K562 (cell line): Measurements from ENCODE around the gene PIGV. TPM values are rescaled to one million over a fixed set of nuclear protein-coding genes. Genes with fewer than 3 reads are reported as not detected.
A peak's percentile ranks its signal among the peaks of the same experiment; 100 is the strongest.

Source experiments
- ATF4 ChIP-seq: fragments of 450-650 bp; formaldehyde crosslinking; IDR thresholded peaks from 2 replicates; pipeline ENCODE4 v1.4.0; 2022; ENCODE audit warnings: mild to moderate bottlenecking, moderate library complexity
- CTCF ChIP-seq, 3 experiments: IDR thresholded peaks in 2 of 3; conservative IDR thresholded peaks in 1 of 3; 2 replicates each; pipeline ENCODE4 v1.5.1; 2011 to 2012; ENCODE audit warnings: low read length in 3 of 3, mild to moderate bottlenecking in 3 of 3, control low read depth in 2 of 3, improper control_type of control experiment in 1 of 3, inconsistent platforms in 1 of 3, low read depth in 1 of 3, mixed read lengths in 1 of 3, moderate library complexity in 1 of 3; ENCODE audit not compliant: insufficient read depth in 2 of 3
- DDX20 ChIP-seq: fragments of 450-650 bp; IDR thresholded peaks from 2 replicates; pipeline ENCODE4 v1.6.1; 2016; ENCODE audit warnings: missing genetic modification characterization, low read depth, mild to moderate bottlenecking, missing compliant biosample characterization, moderate library complexity
- DNMT1 ChIP-seq: fragments of 450-650 bp; IDR thresholded peaks from 2 replicates; pipeline ENCODE4 v1.6.1; 2016; ENCODE audit warnings: antibody characterized with exemption, mild to moderate bottlenecking
- E2F4 ChIP-seq: sonication (generic); formaldehyde crosslinking; IDR thresholded peaks from 2 replicates; pipeline ENCODE4 v1.8.0; 2022; ENCODE audit warnings: mild to moderate bottlenecking, low read depth, missing genetic modification reagents
- ESRRA ChIP-seq: fragments of 450-650 bp; IDR thresholded peaks from 2 replicates; pipeline ENCODE4 v1.6.1; 2014; ENCODE audit warnings: low read depth, mild to moderate bottlenecking, moderate library complexity, borderline replicate concordance
- FOXA3 ChIP-seq, 2 experiments: fragments of 450-650 bp in 1 of 2; sonication (generic) in 1 of 2; formaldehyde crosslinking; IDR thresholded peaks in 1 of 2; conservative IDR thresholded peaks in 1 of 2; 2 replicates each; pipeline versions ENCODE4 v1.4.0 to v1.8.0; 2020 to 2022; ENCODE audit warnings: mild to moderate bottlenecking in 2 of 2, missing genetic modification reagents in 1 of 2
- GABPB1 ChIP-seq: sonication (generic); formaldehyde crosslinking; IDR thresholded peaks from 2 replicates; pipeline ENCODE4 v1.8.0; 2022; ENCODE audit warnings: mild to moderate bottlenecking, missing genetic modification reagents
- GABPB2 ChIP-seq: fragments of 250-450 bp; sonication (Bioruptor Pico); conservative IDR thresholded peaks from 2 replicates; pipeline ENCODE4 v1.5.1; 2021; ENCODE audit warnings: mild to moderate bottlenecking
- HDAC6 ChIP-seq: IDR thresholded peaks from 2 replicates; pipeline ENCODE4 v1.6.1; 2012; ENCODE audit warnings: low read depth, mild to moderate bottlenecking, control low read depth, inconsistent platforms, low read length, moderate library complexity
- KAT8 ChIP-seq: fragments of 450-650 bp; IDR thresholded peaks from 2 replicates; pipeline ENCODE4 v1.6.1; 2016; ENCODE audit warnings: low read depth, mild to moderate bottlenecking
- KLF6 ChIP-seq: fragments of 250-450 bp; sonication (Bioruptor Pico); IDR thresholded peaks from 2 replicates; pipeline ENCODE4 v1.4.0; 2020; ENCODE audit warnings: mild to moderate bottlenecking, moderate library complexity, borderline replicate concordance
- MAX ChIP-seq: sonication (generic); formaldehyde crosslinking; IDR thresholded peaks from 2 replicates; pipeline ENCODE4 v1.9.0; 2022; ENCODE audit warnings: mild to moderate bottlenecking, missing genetic modification reagents
- MBD2 ChIP-seq: sonication (generic); IDR thresholded peaks from 2 replicates; pipeline ENCODE4 v1.6.1; 2016; ENCODE audit warnings: low read depth, borderline replicate concordance
- NRF1 ChIP-seq, 2 experiments: fragments of 450-650 bp; IDR thresholded peaks in 1 of 2; conservative IDR thresholded peaks in 1 of 2; 2 replicates each; pipeline ENCODE4 v1.6.1; 2014; ENCODE audit warnings: mild to moderate bottlenecking in 2 of 2
- PHB ChIP-seq: fragments of 250-450 bp; sonication (Bioruptor Pico); IDR thresholded peaks from 2 replicates; pipeline ENCODE4 v1.5.0; 2021
- PHB2 ChIP-seq: fragments of 450-650 bp; IDR thresholded peaks from 2 replicates; pipeline ENCODE4 v1.6.1; 2017; ENCODE audit warnings: low read depth
- PHF8 ChIP-seq: fragments of 200-600 bp; sonication (generic); IDR thresholded peaks from 2 replicates; pipeline ENCODE4 v1.6.1; 2012; ENCODE audit warnings: mixed run types, mild to moderate bottlenecking, inconsistent platforms, low read length, moderate library complexity, borderline replicate concordance
- RBBP5 ChIP-seq: fragments of 200-600 bp; sonication (generic); IDR thresholded peaks from 2 replicates; pipeline ENCODE4 v1.6.1; 2012; ENCODE audit warnings: borderline replicate concordance, mild to moderate bottlenecking, low read length, control low read depth, inconsistent platforms; ENCODE audit not compliant: insufficient read depth, poor library complexity, severe bottlenecking
- SP1 ChIP-seq: sonication (generic); formaldehyde crosslinking; IDR thresholded peaks from 2 replicates; pipeline ENCODE4 v1.8.1; 2022; ENCODE audit warnings: mild to moderate bottlenecking, missing genetic modification reagents
- SUPT5H ChIP-seq: fragments of 450-650 bp; IDR thresholded peaks from 2 replicates; pipeline ENCODE4 v1.6.1; 2016
- ZC3H11A ChIP-seq: IDR thresholded peaks from 2 replicates; pipeline ENCODE4 v1.6.1; 2012; ENCODE audit warnings: low read depth, low read length, improper control_type of control experiment
- ZNF695 ChIP-seq: fragments of 450-650 bp; formaldehyde crosslinking; IDR thresholded peaks from 2 replicates; pipeline ENCODE4 v1.4.0; 2020; ENCODE audit warnings: mild to moderate bottlenecking, moderate library complexity
- polyA plus RNA-seq, 8 experiments: library from polyadenylated mRNA; depleted of rRNA in 4 of 8; stranded (reverse) in 5 of 8; unstranded in 3 of 8; fragments of >200 nt; fragmentation: Nextera tagmentation in 2 of 8; fragmentation: Illumina TruSeq in 1 of 8; extraction: Ambion mirVana in 2 of 8; extraction: Trizol in 1 of 8; gene quantifications; 2 replicates each; pipeline versions ENCODE4 v1.2.1 to v1.2.3, GENCODE V29; 2011 to 2014; ENCODE audit warnings: inconsistent platforms in 1 of 8, missing spikeins in 1 of 8
- total RNA-seq, 7 experiments: library from RNA; depleted of rRNA in 6 of 7; stranded (reverse); fragments of >200 nt in 6 of 7; fragmentation: Illumina TruSeq in 2 of 7; extraction: Trizol in 2 of 7; gene quantifications; 2 replicates each; pipeline versions ENCODE4 v1.2.1 to v1.2.3, GENCODE V29; 2011 to 2021; ENCODE audit warnings: low replicate concordance in 1 of 7

Gene PIGV
- total and polyA plus RNA-seq, 9 of the 15 experiments (the other 6 are each of a cell fraction or from before 2014, with no cell fraction given): 8.4 to 21.8 (median 11.7) TPM

GRCh38 chr1:26787706-26788514, at the start of gene PIGV (continued):
- TF ChIP-seq KLF6 (0 out of 2 replicates have a peak, but pooled peaks have one; percentile 55), DDX20 (tag) (no peak), PHB (CRISPR knock-in tag) (0 out of 2 replicates have a peak, but pooled peaks have one; percentile 78), PHB2 (no peak), RBBP5 (peak; percentile 83), DNMT1 (no peak), FOXA3 (CRISPR knock-in tag; conservative IDR thresholded peaks at IDR 0.05 in 1 of 2, IDR thresholded peaks at IDR 0.05 in 1 of 2) (peak in 1 of 2 experiments; percentile 69; a peak in 1 of 4 replicates), NRF1 (conservative IDR thresholded peaks at IDR 0.05 in 1 of 2, IDR thresholded peaks at IDR 0.05 in 1 of 2) (peak; percentile 98), CTCF (IDR thresholded peaks at IDR 0.05 in 2 of 3, conservative IDR thresholded peaks at IDR 0.05 in 1 of 3; ENCODE audit: insufficient read depth in 2 of 3, low read depth in 1 of 3, low read length in 3 of 3) (no peak), SP1 (CRISPR knock-in tag) (peak; percentile 69), ZC3H11A (peak; percentile 58; the same call in 1 of the 2 replicates), HDAC6 (no peak), MAX (peak; percentile 70), SUPT5H (peak; percentile 80), GABPB1 (peak; percentile 77), GABPB2 (0 out of 2 replicates have a peak, but pooled peaks have one; percentile 15), KAT8 (no peak), ESRRA (0 out of 2 replicates have a peak, but pooled peaks have one; percentile 53), E2F4 (CRISPR knock-in tag) (peak; percentile 27), ATF4 (CRISPR knock-in tag) (no peak), ZNF695 (peak; percentile 17; the same call in 1 of the 2 replicates), PHF8 (peak; percentile 95), MBD2 (peak; percentile 60; the same call in 1 of the 2 replicates)
